Pancreas (tissue), 10 donors: ENCODE measurements around the gene CLASP1. TPM values are rescaled to one million over a fixed set of nuclear protein-coding genes. Genes with fewer than 3 reads are reported as not detected.

Experiments
- ATAC-seq, 4 donors: fragments of 200-7000 bp; cut with Tn5 transposase; one replicate each; pipeline versions ENCODE4 v1.8.0 to v1.9.1; 2020; ENCODE audit warnings: mild to moderate bottlenecking in 4 of 4, moderate library complexity in 4 of 4
- DNase-seq, 6 donors: peaks; one replicate each; pipeline ENCODE4 v3.0.0-alpha.2; 2020
- FAIRE-seq: peaks from 2 replicates; lab custom pipeline; 2012; peaks lifted over from hg19 to GRCh38; lab: Jason Lieb, UNC
- H3K27ac ChIP-seq, 4 donors: fragments of 200-600 bp; sonication (generic); 1 replicate in 3 of 4; 2 replicates in 1 of 4; pipeline versions ENCODE4 v1.5.0 to v1.8.0; 2020
- H3K27me3 ChIP-seq, 4 donors: fragments of 200-600 bp; one replicate each; pipeline ENCODE4 v1.8.0; 2021
- H3K36me3 ChIP-seq, 3 donors: fragments of 200-600 bp; sonication (generic) in 1 of 3; one replicate each; pipeline versions ENCODE4 v1.5.0 to v1.8.0; 2020 to 2021
- H3K4me1 ChIP-seq, 3 donors: fragments of 200-600 bp; one replicate each; pipeline ENCODE4 v1.8.0; 2021
- H3K4me3 ChIP-seq, 4 donors: fragments of 200-600 bp; sonication (generic) in 2 of 4; one replicate each; pipeline versions ENCODE4 v1.5.0 to v1.8.0; 2020 to 2021
- H3K9me3 ChIP-seq, 4 donors: fragments of 200-600 bp; one replicate each; pipeline ENCODE4 v1.8.0; 2021
- WGBS, 2 donors: extraction: QIAGEN DNeasy Blood & Tissue Kit; methylation state at CpG; one replicate each; pipeline ENCODE4 v1.1.7; 2013; 5-methylcytosine and 5-hydroxymethylcytosine counted together
- intact Hi-C, 3 donors: fragments of 100-400 bp; cut with DNase I; formaldehyde crosslinking; loops; one replicate each; pipeline versions ENCODE4 v1.11.1 to v1.14.2; 2022
- polyA plus RNA-seq, 2 donors: library from polyadenylated mRNA; stranded (reverse); fragments of 200-250 nt; gene quantifications; one replicate each; pipeline ENCODE4 v1.2.3, GENCODE V29; 2013
- total RNA-seq, 6 donors: library from RNA; stranded (reverse); fragmentation: NEBNext Ultra II Directional in 4 of 6; extraction: Animal tissue kit (Norgen Biotek cat#: 25700) in 4 of 6; gene quantifications; one replicate each; pipeline versions ENCODE4 v1.2.1 to v1.2.4, GENCODE V29; 2021 to 2023
- TF ChIP-seq, protein P1 (sequence below), 4 donors: fragments of 200-600 bp; sonication (generic) in 3 of 4; IDR thresholded peaks; one replicate each; pipeline versions ENCODE4 v1.5.0 to v1.8.0; 2021; ENCODE audit warnings: antibody characterized with exemption in 4 of 4
- donor health status: healthy with polysubstance abuse.
- donor health status: DM: no; HTN: no; CAD: no; lungs with moderate emphysema.
- donor health status: DM: no; HTN: no; CAD: no.
- donor health status: control.
- donor health status: control.
- donor health status: Bipolar disorder and iron deficiency.
- donor health status: DM: yes; HTN: yes; CAD: no.
- donor health status: DM: no; HTN: no; CAD: no.
- donor health status: DM: no; HTN: no; CAD: no.
- donor health status: DM: yes; HTN: yes; CAD: no.

The CLASP1 gene
- 10 to 100 TPM; 17.1 to 34.5 (median 23.2) TPM for total RNA-seq
- polyA plus RNA-seq, result 1 to 10 TPM; 8.9 to 9.3 TPM

DNA sequence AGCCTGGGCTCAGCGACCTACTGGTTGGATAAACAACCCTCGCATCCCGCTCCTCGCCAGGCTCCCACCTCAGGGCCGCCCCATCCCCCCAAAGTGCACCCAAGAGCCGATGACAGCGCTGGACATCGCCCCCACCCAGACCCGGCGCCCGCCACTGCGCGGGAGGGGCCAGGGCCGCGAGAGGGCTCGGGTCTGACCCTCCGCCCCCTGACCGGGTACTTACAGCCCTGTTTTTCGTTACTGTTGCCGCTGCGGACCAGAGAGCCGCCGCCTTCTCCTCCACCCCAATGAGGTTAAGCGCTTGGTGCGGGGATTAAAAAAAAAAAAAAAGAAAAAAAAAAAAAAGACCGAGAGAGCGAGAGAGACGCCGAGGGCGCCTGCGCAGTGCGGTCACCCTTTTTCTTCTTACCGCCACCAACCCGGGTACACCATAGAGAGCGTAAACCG, at the start of gene CLASP1:
CLASP1 (minus strand) TSS at position 314 of the 447 bp plus-strand sequence. CDS start 43,567 bp downstream, outside the sequence.
- H3K27ac ChIP-seq, result peak within 1 kb of the TSS; percentile 87 to 97 (median 95)
- peak in 1 of 6 donors; percentile 93 for DNase-seq
- TF ChIP-seq, protein P1, sequence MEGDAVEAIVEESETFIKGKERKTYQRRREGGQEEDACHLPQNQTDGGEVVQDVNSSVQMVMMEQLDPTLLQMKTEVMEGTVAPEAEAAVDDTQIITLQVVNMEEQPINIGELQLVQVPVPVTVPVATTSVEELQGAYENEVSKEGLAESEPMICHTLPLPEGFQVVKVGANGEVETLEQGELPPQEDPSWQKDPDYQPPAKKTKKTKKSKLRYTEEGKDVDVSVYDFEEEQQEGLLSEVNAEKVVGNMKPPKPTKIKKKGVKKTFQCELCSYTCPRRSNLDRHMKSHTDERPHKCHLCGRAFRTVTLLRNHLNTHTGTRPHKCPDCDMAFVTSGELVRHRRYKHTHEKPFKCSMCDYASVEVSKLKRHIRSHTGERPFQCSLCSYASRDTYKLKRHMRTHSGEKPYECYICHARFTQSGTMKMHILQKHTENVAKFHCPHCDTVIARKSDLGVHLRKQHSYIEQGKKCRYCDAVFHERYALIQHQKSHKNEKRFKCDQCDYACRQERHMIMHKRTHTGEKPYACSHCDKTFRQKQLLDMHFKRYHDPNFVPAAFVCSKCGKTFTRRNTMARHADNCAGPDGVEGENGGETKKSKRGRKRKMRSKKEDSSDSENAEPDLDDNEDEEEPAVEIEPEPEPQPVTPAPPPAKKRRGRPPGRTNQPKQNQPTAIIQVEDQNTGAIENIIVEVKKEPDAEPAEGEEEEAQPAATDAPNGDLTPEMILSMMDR (IDR thresholded peaks at IDR 0.05), result no peak
- no peaks in the 10 kb centered on the region for H3K9me3 ChIP-seq
- H3K27me3 ChIP-seq, result no peaks in the 10 kb centered on the region
- FAIRE-seq, result no peak
- peaks cover 11 to 20% (median 18%) of the 10 kb centered on the region in 3 donors for H3K4me1 ChIP-seq
- peak within 1 kb of the TSS; percentile 67 to 90 (median 83) for H3K4me3 ChIP-seq
- no peaks in the 10 kb centered on the region for H3K36me3 ChIP-seq
- intact Hi-C loops, result no loop called here
- WGBS, 2 donors, result 0% methylated on average over 29 to 36 of the region's 36 CpGs
- peak; percentile 29 to 70 (median 58) for ATAC-seq

DNA sequence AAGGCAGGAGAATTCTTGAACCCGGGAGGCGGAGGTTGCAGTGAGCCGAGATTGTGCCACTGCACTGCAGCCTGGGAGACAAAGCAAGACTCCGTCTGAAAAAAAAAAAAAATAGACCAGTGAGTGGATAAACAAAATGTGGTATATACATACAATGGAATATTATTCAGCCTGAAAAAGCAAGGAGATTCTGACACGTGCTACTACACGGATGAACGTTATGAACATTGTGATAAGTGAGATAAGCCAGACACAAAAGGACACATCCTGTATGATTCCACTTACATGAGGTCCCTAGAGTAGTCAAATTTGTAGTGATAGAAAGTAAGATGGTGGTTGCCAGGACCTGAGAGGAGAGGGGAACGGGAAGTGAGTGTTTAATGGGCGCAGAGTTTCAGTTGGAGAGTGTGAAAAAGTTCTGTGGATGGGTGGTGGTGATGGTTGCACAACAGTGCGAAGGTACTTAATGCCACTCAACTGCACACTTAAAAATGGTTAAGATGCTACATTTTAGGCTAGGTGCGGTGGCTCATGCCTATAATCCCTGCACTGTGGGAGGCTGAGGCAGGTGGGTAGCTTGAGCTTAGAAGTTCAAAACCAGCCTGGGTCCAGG, 49.2 kb upstream of the CLASP1 start:
- intact Hi-C loops, result no loop called here
- Histone ChIP-seq H3K27ac (no peak overlapping the region), H3K9me3 (no peaks in the 10 kb centered on the region), H3K4me1 (no peaks in the 10 kb centered on the region), H3K4me3 (no peak overlapping the region), H3K27me3 (no peaks in the 10 kb centered on the region), H3K36me3 (no peaks in the 10 kb centered on the region)
- ATAC-seq (no peak), FAIRE-seq (no peak), DNase-seq (no peak)
- TF ChIP-seq, protein P1 (IDR thresholded peaks at IDR 0.05), result no peak
- WGBS, 2 donors, result 84 to 87% methylated on average over 11 of the region's 11 CpGs

DNA sequence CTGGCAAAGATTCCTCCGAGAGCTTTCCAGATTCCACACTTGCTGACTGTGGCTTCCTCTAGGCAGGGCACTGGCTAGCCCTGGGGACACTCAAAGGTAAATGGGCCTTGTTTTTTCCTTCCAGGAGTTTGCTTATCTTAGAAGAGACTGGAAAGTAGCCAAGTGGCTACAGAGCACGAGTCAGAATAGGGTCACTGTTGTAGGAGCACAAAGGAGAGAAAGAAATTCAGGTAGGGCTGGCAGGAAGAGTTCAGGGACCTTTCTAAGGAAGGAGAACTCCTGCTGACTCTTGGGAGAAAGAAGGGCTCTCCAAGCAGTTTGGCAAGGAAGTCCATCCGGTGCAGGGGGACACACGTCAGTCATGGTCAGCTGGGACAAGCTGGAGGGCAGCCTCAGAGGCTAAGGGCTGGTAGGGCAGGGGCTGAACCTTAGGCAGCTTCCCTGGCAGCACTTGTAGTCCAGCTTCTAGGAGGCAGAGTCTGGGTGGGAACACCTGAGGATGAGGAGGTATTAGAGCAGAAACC, 47.9 kb upstream of the CLASP1 start:
- Histone ChIP-seq H3K4me3 (no peak overlapping the region), H3K9me3 (no peaks in the 10 kb centered on the region), H3K27ac (peak overlapping the region in 2 of 4 donors; percentile 14 to 49), H3K4me1 (no peaks in the 10 kb centered on the region), H3K27me3 (no peaks in the 10 kb centered on the region), H3K36me3 (no peaks in the 10 kb centered on the region)
- FAIRE-seq (no peak), DNase-seq (no peak), ATAC-seq (peak in 2 of 4 donors; percentile 7 to 18)
- intact Hi-C loops, result no loop called here
- 22 to 23% methylated on average over 4 of the region's 4 CpGs for WGBS, 2 donors
- TF ChIP-seq, protein P1 (IDR thresholded peaks at IDR 0.05), result no peak

DNA sequence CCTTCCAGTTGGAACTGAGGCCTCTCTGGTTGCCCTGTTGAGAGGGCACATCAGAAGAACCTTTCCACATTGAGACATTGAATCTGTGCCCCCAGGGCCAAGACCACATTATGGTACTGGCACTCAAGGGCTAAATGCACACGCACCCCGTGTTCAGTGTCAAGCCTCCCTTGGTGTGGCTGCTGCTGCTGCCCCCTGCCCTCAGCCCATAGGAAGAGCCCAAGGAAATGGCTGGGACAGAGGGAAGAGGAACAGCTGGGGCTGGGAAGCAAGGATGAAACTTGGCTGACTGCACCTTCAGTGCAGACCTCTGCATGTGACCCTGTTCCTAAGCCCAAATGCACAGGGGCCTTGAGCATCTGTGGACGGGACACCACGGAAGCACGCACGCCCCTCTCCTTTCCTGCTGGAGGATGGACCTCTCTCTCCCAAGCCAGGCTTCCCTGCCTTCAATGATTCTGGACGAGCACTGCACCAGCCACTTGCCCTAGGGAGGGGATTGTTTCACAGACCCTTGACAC, 47.2 kb upstream of the CLASP1 start:
- Histone ChIP-seq H3K4me1 (no peaks in the 10 kb centered on the region), H3K27ac (peak overlapping the region in 1 of 4 donors; percentile 14), H3K9me3 (no peaks in the 10 kb centered on the region), H3K27me3 (no peaks in the 10 kb centered on the region), H3K36me3 (no peaks in the 10 kb centered on the region), H3K4me3 (no peak overlapping the region)
- 84 to 88% methylated on average over 7 of the region's 7 CpGs for WGBS, 2 donors
- TF ChIP-seq, protein P1 (IDR thresholded peaks at IDR 0.05), result no peak
- DNase-seq, result no peak
- no peak for FAIRE-seq
- no peak for ATAC-seq
- intact Hi-C loops, result no loop called here

DNA sequence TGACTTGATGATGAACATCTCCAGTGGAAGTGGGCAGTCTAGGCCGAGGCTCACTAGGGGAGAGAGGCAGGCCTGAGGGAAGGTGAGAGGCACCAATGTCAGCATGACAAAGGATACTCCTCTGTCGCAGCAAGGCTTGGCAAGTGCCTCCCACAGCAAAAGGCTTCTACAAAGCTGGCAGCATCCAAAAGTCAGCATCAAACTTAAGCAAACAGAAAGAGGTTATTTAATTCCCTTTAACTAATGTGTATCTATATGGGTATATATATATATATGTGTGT, 45.8 kb upstream of the CLASP1 start:
- no peak for FAIRE-seq
- Histone ChIP-seq H3K27me3 (no peaks in the 10 kb centered on the region), H3K27ac (peak overlapping the region in 1 of 4 donors; percentile 46), H3K36me3 (no peaks in the 10 kb centered on the region), H3K9me3 (no peaks in the 10 kb centered on the region), H3K4me3 (no peak overlapping the region), H3K4me1 (no peaks in the 10 kb centered on the region)
- DNase-seq, result no peak
- TF ChIP-seq, protein P1 (IDR thresholded peaks at IDR 0.05), result no peak
- intact Hi-C loops, result no loop called here
- ATAC-seq, result no peak
- WGBS, 2 donors, result 72 to 85% methylated on average over 2 of the region's 2 CpGs
